Epithelial cell of prostate (primary cell): ENCODE data around the gene ADCY9.

ENCODE experiments used
- DNase-seq: peaks from one replicate; pipeline ENCODE4 v3.0.0-alpha.2; 2011; ENCODE audit warnings: low read depth, low spot score
- H3K27ac ChIP-seq: fragments of 450-650 bp; 2 replicates; pipeline ENCODE4 v1.5.1; 2017; ENCODE audit warnings: mild to moderate bottlenecking

Gene ADCY9

DNA sequence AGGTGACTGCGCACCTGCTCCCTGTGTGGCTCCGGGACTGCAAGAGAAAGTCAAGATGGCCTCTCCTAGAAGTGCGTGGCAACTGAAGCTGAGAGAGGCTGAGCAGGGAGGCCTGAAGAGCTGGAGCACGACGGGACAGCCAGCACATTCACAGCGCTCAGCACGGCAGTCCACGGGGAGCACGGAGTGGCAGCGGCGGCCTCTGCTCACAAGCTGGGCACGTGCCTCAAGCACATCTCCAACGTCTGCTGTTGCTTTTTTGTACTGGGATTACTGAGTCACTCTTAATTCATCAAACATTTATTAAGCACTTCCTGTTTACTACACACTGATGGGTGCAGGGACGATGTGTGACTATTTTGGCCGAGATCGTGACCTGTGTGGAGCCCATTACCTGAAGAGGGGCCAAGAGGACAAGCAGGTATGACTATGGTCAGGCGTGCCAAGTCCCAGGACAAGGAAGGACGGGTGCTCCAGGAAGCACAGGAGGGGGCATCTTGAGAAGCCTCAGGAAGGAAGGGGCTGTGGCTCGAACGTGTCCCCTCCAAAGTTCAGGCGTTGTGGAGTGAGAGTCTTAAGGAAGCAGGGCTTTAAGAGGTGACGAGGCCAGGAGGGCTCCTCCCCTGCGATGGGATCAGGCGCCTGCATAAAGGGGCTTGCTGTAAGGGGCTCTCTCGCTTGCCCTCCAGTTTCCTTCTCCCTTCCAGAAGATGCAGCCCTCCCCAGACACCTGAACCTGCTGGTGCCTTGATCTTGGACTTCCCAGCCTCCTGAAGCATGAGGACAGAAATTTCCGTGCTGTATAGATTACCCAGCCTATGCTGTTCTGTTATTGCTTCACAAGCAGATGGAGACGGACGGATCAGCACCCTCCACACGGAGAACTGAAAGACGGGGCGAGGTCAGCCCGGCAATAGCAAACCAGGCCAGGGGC is 105.8 kb downstream of the ADCY9 start:
- DNase-seq, result no peak
- no peak overlapping the region for H3K27ac ChIP-seq

DNA sequence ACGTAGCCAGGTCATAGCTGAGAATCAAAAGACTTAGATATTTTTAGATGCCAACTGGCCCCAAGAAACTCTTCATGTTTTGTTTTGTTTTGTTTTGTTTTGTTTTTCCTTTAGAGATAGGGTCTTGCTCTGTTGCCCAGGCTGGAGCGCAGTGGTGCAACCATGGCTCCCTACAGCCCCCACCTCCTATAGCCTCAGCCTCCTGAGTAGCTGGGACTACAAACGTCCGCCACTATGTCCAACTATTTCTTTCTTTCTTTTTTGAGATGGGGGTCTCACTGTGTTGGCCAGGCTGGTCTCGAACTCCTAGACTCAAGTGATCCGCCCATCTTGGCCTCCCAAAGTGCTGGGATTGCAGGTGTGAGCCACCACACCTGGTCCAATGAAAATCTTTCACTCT is 107.1 kb downstream of the ADCY9 start:
- no peak for DNase-seq
- H3K27ac ChIP-seq, result no peak overlapping the region

DNA sequence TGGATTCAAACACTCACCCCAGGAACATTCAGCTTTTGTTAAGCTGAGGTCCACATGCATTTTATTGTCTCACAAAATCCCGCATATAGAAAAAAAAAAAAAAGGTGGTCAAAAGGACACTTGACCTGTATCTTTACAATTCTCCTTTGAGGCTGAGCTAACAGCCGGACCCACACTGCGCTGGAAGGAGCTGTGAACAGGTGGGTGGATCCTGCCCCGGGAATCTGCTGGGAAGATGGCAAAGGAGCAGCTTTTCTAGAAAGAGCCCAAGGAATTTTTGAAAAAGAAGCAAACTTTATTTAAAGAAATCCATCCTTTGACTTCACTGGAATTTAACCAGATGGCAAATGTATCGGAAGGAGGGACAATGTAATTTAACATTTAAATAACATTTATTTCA is 108.1 kb downstream of the ADCY9 start:
- no peak for DNase-seq
- no peak overlapping the region for H3K27ac ChIP-seq

DNA sequence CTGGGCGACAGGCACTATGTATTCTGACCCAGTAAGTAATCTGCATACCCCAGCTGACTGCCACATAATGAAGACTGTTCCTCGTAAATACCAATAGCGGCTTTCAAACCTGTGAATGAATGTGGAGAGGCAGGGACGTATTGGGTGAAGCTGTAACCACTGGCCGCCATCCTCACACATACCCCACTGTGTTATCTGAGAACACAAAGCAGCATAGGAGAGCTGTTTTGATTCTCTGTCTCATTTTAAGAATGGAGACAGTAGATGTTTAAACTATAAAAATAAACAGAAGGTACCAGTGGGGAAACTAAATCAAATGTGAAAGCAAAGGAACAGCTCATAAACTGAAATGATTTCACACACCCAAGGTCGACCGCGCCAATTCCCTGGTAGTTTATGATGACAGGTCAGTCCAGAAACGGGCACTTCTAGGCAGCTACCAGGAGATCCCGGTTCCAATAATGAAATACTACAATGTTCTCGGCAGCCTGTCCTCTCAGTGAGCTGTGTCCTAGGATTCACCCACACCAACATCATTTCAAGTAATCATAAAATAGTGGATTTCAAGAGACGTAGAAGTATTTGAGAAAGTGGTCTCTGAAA is 109.7 kb downstream of the ADCY9 start:
- no peak overlapping the region for H3K27ac ChIP-seq
- DNase-seq, result no peak

DNA sequence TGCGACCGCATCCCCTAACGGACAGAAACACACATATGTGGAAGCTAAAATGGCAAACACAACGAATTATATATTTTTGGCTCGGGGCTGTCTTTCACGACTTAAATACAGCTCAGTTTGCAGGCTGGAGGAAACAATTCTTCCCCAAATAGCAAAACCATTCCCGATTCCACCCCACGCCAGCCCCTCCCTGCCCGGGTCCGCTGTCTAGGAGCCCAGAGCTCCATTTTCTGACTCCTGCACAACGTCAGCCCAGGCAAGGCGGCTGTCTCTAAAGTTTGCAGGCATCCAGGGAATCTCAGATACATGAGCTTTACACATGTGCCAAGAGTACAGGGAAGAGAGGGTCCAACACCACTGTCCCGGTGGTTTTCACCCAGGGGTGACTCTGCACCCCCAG is 110.5 kb downstream of the ADCY9 start:
- DNase-seq, result no peak

DNA sequence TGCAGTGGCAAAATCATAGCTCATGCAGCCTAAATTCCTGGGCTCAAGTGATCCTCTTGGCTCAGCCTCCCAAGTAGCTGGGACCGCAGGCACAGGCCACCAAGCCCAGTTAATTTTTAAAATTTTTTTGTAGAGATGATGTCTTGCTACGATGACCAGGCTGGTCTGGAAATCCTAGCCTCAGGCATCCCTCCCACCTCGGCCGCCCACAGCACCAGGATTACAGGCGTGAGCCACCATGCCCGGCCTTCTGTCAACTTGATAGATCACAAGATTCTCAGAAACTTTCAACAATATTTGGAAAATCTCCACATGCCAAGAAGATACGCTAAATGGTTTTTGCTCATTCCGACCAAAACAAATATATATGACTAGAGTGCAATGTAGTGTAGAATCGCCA is 111.0 kb downstream of the ADCY9 start:
- H3K27ac ChIP-seq, result no peak overlapping the region
- DNase-seq, result no peak

More for the DNA sequence above, 110.5 kb downstream of the ADCY9 start:
- H3K27ac ChIP-seq, result no peak overlapping the region

DNA sequence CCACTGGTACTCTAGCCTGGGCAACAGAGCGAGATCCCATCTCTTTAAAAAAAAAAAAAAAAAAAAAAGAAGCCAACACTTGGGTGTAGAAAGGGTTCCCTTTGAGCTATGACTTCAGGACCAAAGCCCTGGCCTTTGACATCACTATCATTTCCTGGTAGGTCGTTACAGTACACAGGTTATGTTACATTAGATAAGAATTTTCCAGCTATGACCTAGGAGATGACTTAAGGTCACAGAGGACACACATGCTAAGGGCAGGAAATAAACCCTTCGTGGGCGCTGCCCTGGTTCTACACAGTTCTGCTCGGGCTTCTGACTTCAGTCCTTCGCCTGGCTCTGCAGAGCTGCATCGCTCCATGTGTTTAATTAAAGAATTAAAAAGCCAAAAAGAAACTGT is 112.0 kb downstream of the ADCY9 start:
- DNase-seq, result no peak
- no peak overlapping the region for H3K27ac ChIP-seq

DNA sequence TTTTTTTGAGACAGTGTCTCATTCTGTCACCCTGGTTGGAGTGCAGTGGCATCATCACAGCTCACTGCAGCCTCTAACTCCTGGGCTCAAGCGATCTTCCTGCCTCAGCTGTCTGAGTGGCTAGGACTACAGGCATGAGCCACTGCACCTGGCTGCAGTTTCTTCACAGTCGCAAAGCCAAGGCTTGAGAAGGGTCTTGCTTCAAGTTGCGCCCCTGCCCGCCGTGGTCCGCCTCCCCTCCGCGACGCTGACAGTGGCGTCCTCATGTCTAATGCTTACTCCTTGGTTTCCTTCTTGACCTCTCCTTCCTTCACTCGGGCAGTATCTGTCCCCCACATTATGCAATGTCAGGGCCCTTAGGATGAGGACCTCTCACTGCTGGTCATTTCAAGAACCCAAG is 112.7 kb downstream of the ADCY9 start:
- H3K27ac ChIP-seq, result no peak overlapping the region
- DNase-seq, result no peak

DNA sequence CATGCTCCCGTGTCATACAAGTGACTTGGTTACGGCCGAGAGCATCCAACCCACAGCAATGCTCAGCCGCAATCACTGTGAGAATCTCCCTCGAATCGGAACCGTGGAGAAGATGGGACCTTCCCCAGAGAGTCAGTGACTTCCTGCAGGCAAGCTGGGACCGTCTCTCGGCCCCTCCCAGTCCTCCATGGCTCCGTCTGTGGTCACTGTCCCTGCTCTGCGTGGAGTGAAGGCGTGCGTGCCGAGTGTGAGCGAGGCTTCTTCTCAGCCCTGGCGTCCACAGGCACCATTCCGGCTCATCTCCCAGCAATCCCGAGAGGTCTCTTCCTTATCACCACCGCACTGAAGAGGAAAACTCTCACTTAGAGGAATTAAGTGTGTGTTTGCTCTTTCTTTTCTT is 113.1 kb downstream of the ADCY9 start:
- H3K27ac ChIP-seq, result no peak overlapping the region
- DNase-seq, result no peak

DNA sequence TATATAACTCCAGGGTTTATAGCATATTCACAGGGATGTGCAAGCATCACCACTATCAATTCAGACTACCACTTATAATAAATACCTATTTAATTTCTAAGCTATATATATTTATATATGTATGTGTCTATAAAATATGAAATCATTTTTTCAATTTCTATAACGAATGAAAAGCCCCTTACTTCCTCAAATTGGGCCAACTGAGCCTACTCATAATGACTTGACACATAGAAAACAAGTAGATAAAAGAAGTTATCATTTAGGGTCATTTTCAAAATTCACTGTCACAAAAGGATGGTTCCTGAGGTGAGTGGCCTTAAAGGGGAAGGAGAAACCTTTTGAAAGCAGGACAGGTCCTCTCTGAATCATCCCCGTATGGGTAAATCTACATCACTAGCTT is 114.1 kb downstream of the ADCY9 start:
- no peak overlapping the region for H3K27ac ChIP-seq
- DNase-seq, result no peak

DNA sequence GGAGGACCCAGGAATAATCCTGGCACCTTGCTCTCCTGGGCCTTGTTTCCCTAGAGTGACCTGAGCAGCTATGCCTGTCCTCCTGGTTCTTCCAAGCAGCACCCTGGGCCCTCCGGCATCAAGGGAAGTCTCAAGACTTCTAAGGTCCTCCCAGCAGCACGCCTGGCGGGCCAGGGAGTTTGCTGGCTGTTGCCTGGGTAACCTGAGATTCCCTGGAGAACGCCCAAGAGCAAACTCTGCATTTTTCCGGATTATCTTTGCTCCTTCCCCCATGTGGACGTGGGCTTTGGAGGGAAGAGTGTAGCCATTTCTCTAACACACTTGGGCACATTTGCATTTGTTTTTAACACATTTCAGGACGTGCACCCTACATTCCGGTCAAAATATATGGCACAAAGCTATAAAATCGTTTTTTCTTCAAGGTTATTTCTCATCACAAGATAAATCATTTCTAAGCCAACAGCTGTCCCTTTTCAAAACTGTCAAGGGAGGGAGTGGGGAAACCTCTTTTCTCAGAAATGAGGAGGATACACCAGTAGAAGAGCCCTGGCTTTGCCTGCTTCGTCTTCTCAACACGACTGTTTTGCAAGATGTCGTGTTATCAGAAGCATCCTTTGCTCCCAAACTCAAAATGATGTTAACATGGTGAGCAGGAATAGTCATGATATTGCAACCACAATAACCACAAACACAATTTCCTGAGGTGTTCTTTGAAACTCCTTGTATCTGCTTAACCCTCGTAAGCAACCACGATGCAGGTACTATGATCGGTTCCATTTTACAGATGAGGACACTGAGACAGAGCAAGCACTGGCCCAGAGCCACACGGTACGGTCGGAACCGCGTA is 116.5 kb downstream of the ADCY9 start:
- no peak overlapping the region for H3K27ac ChIP-seq
- DNase-seq, result no peak

DNA sequence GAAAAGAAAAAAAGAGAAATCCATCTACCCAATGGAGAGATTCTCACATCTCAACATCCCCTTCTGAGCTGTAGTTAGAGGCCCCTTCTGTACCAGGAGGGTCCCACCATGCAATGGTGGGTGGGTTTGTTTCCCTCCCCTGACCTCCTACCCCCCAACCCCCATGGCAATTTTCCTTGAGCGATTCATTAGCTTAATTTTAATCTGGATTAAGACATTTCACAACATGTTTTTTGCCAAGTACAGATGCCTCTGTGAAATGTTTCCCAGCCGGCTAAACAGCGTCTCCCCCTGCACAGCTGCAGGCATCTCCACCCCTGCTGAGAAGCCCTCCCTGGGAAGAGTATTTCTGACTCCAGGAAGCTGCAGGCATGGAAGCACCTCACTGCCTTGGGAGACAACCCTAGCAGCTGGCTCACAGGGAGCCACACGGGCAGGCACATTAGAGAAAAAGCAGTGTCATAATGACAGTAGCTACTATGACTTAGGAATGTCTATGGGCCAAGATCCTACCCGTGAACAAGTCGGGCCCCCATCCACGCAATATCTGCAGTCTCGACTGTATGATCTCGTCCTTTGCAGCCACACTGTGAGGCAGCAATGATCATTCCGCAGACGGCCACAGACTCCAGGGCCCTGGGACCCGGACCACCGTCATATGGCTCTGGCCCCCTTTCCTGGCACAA is 117.3 kb downstream of the ADCY9 start:
- DNase-seq, result no peak
- no peak overlapping the region for H3K27ac ChIP-seq

DNA sequence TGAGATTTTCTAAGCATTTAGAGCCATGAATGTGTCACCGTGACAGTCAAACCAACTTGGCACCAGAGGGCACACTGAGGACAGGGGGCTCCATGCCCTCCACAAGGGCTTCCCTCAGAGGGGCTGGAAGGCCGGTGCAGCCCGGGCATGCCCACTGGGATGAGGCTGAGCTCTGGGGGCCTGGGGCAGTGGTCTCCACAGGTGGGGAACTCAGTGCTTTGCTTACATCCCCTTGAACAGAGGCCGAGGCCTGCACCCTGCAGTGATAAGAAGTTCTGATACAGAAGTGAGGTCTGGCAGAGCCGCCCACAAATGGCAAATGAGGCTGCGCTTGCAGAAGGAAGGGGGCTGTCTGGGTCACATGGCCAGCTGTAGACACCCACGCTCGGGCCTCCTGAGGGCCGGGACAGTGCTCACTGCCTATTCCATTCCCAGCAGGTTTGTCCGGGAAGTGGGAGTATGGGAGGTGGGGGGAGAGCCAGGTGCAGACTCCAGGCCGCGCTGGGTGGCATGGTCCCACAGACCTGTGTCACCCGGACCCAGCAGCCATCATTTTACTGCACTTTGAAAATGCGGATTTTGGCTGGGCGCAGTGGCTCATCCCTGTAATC is 118.9 kb downstream of the ADCY9 start:
- no peak overlapping the region for H3K27ac ChIP-seq
- DNase-seq, result no peak

DNA sequence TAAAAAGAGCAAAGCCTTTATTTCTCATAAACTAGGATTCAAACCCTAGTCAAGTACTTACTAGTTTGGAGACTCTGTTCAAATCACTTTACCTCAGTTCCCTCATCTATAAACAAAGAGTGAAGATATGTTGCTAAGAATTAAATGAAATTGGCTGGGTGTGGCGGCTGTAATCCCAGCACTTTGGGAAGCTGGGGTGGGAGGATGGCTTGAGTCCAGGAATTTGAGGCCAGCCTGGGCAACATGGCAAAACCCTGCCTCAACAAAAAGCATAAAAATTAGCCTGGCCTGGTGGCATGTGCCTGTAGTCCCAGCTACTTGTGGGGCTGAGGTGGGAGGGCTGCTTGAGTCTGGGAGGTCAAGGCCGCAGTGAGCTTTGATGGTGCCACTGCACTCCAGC is 121.2 kb downstream of the ADCY9 start:
- no peak for DNase-seq
- no peak overlapping the region for H3K27ac ChIP-seq

DNA sequence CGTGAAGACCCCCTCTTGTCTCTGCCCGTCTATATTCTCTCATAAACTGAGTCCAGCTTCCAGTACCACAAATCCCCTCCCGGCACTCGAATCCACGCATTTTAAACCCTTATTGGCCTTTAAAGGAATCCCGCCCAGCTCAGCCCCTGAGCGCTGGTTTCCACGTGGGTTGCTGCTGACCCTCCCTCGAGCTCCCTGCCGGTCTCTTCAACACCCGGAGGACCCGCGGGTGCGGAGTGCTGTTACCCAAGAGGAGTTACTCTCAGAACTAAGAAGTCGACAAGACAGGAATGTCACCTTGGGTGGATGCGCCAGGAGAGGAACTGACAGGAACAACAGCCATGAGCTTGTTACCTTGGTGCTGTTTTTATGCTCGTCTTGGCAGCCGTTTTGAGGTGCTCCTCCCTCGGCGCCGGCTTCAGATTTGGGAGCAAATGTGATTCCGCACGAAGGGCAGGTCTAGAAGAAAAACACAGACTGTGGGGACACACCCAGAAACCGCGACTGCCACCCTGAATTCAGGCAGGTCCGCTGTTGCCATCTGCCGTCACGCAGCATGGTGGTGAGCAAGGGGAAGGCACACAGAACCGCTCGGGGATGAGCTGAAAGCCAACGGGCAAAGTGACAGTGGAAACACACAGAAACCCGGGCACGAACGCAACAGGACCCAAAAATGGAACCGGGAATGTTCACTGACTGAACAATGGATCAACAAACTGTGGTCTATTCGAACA is 123.0 kb downstream of the ADCY9 start:
- no peak overlapping the region for H3K27ac ChIP-seq
- DNase-seq, result no peak

DNA sequence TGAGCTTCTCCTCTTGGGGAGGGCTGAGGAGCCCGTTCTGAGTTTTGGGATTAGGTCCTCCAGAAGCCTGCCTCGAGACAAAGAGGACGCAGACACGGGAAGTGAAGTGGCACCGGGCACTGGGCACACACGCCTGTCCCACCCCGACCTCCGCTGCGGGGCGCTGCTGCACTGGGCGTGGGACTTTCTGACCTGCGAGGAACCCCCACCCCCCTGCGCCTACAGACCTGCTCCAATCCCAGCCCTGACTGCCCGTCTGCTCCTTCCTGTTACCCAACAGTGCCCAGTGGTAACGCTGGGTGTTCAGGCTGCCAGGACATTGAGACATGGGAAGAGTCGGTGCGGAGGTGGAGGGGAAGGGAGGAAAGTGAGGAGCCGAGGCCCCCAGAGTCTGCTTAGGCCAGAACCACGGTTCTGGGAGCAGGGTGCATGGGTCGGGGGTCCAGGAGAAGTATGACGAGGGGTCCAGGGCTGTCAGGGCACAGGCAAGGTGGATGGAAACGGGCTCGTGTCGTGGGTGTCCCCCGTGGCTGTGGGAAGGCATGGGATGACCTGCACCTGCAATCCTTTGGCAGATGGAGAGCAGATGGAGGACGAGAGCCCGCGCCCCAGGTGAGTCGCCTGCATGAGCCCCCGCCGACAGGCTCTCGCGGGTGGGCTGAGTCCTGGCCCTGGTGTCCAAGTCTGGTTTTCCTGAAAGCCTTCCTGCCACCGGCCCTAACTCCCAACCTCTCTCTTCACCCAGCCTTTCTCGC is 123.8 kb downstream of the ADCY9 start:
- H3K27ac ChIP-seq, result no peak overlapping the region

DNA sequence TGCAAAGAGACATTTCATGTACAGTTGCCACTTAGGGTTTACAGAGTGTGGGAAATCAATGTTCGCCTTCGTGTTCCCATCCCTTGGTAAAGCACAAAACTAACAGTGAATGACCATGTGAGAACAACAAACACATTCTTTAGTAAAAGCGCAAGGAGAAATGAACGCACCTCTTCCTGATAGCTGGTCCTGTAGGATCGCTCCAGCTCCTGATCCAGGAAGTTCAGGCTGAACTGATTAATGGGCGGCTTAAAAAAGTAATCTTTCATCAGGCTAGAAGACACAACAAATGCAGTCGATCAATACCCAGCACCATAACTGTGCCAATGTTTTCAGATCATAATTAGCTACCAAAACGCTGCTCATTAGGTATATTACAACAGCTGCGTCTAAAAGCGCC is 127.4 kb downstream of the ADCY9 start:
- no peak overlapping the region for H3K27ac ChIP-seq
- no peak for DNase-seq

More for the DNA sequence above, 123.8 kb downstream of the ADCY9 start:
- no peak for DNase-seq

DNA sequence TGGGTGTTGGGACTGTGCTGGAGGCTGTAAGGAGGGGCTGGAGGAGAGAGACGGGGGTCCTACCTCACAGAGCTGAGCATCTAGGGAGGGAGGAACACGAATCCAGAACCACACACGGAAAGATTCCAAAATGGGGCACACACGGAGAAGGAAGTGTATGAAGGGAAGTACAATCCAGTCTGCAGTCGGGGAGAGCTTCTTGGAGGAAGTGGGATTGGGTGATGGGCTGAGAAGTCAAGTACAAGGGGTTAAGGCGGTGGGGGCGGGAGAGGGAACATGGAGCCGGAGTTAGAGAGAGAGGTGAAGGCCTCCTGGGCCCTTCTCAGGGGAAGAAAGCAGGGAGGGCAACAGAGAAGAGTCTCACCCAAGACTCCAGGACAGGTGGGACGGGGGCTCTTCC is 128.2 kb downstream of the ADCY9 start:
- no peak for DNase-seq
- no peak overlapping the region for H3K27ac ChIP-seq

DNA sequence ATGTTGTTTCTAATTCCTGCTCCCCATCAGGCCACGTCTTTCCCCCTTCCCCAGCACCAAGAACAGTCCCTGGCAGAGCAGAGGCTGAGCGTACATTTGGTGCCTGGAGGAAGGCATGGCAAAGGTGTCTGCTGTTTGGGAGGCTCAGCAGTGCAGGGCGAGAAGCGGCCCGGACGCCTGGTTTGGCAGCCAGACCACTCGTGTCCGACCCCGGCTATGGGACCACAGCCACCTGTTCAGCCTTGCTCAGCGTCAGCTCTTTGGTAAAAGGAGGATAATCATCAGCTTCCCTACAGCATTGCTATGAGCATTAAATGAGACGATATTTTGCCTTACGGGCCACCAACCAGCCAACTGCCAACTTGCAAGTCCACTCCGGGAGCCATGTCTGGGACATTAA is 129.0 kb downstream of the ADCY9 start:
- no peak for DNase-seq
- no peak overlapping the region for H3K27ac ChIP-seq
